ENCODE data around the gene MDM2.

Gene MDM2

DNA sequence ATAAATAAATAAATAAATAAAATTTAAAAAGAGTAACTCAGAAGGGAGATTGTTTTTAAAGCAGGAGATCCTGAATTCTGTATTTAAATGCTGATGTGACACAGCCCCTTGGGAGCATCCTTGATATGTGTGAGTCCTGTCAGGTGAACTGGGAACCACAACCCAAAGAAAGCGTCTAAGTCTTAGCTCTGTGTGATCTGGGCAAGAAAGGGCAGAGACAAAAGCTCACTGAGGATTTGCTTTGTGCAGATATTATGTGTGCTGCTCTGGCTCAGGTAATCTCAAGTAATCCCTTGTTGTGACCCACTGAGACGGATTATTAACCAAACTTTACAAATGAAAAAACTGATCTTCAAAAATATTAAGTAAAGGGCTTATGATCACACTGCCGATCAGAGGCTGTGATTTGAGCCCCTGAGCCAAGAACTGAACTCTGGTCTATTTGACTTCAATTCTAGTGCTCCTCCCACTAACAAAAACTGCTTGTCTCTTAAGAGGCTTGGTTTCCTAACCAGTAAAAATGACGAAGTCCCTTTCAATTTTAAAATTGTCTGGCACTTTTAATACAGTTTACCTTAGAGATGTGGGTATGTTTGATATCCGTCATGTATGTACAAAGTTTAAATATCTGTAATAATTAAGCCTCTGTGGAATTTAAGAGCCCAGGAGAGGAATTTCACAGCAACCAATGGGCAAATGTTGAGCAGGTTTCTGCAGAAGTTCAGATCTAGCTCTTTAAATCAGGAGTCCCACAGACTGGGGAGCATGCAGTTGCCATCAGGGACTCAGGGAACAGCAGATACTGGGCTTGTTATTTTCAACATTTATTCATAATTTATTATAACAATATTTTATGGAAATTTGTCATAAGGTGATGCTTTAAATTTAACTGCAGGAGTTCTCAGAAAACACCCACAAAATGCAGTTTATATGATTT lies 78.9 kb downstream of the MDM2 start:
- no peak overlapping the region for H3K4me3 ChIP-seq (ENCODE audit: low read length)
- no peaks in the 10 kb centered on the region for H3K4me1 ChIP-seq (ENCODE audit: control insufficient read depth, insufficient read depth, low read length)
- no peak overlapping the region for H3K27ac ChIP-seq (ENCODE audit: low read depth, low read length)
- no peaks in the 10 kb centered on the region for H3K27me3 ChIP-seq (ENCODE audit: control insufficient read depth, insufficient read depth, low read length)
- H3K36me3 ChIP-seq (ENCODE audit: control insufficient read depth, insufficient read depth, low read length), result no peaks in the 10 kb centered on the region
- H3K9ac ChIP-seq (ENCODE audit: low read length), result no peak overlapping the region

DNA sequence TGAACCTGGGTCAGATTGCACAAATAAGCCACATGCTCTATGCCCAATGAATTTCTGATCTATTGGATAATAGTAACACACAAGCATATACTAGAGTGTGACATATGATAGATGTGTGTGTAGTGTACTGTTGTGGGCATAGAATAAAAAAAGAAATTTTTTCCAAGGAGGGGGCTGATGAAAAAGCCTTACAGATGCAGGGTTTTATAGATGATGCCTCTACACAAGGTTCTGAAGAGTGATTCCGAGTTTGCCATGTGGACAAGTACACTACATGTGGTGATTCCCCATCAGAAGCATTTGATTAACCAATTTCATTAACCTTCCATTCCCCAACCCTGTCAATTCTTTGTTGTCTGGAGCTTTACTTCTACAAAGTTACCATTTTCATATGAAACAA lies 79.7 kb downstream of the MDM2 start:
- no peak overlapping the region for H3K4me3 ChIP-seq (ENCODE audit: low read length)
- H3K27me3 ChIP-seq (ENCODE audit: control insufficient read depth, insufficient read depth, low read length), result no peaks in the 10 kb centered on the region
- no peaks in the 10 kb centered on the region for H3K36me3 ChIP-seq (ENCODE audit: control insufficient read depth, insufficient read depth, low read length)
- H3K4me1 ChIP-seq (ENCODE audit: control insufficient read depth, insufficient read depth, low read length), result no peaks in the 10 kb centered on the region
- H3K9ac ChIP-seq (ENCODE audit: low read length), result no peak overlapping the region
- no peak overlapping the region for H3K27ac ChIP-seq (ENCODE audit: low read depth, low read length)

DNA sequence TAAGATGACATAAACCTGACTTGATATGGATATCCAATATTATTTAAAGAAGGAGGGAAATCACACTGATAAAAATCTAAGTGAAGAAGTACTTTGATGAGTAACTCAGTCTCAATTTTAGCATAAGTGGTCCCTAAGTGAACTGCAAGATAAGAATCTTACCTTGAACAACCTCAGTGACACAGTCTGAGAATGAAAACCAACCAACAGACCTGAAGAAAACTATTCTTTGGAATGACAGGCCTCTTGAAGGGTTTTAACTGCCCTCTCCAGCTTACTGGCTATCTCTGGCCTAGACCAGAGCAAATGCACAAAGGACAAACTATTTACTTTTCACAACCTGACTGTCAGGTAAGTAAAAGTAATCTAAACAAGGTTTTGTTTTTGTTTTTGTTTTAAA lies 80.3 kb downstream of the MDM2 start:
- Histone ChIP-seq H3K27ac (ENCODE audit: low read depth, low read length) (no peak overlapping the region), H3K4me3 (ENCODE audit: low read length) (no peak overlapping the region), H3K27me3 (ENCODE audit: control insufficient read depth, insufficient read depth, low read length) (no peaks in the 10 kb centered on the region), H3K9ac (ENCODE audit: low read length) (no peak overlapping the region), H3K36me3 (ENCODE audit: control insufficient read depth, insufficient read depth, low read length) (no peaks in the 10 kb centered on the region), H3K4me1 (ENCODE audit: control insufficient read depth, insufficient read depth, low read length) (no peaks in the 10 kb centered on the region)

DNA sequence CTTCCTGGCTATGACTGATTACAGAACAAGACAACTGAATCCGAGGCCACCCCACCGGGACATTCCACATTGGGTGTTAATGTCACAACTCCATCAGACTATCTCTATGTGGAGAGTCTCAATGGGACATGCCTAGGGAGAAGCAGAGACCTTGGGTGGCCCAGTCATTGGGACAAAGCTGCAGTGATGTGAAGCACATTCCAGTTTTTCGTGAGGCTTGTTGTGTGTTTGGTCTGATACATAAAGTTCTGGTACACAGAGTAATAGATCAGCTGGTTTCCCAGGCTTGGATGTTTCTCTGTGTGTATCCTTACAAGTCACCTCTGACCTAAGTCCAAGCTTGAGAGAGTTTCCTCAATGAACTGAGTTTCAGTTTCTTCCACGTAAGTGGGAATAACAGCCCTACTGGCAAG lies 82.7 kb downstream of the MDM2 start:
- Histone ChIP-seq H3K27ac (ENCODE audit: low read depth, low read length) (no peak overlapping the region), H3K4me3 (ENCODE audit: low read length) (no peak overlapping the region), H3K36me3 (ENCODE audit: control insufficient read depth, insufficient read depth, low read length) (no peaks in the 10 kb centered on the region), H3K4me1 (ENCODE audit: control insufficient read depth, insufficient read depth, low read length) (no peaks in the 10 kb centered on the region), H3K27me3 (ENCODE audit: control insufficient read depth, insufficient read depth, low read length) (no peaks in the 10 kb centered on the region), H3K9ac (ENCODE audit: low read length) (no peak overlapping the region)

DNA sequence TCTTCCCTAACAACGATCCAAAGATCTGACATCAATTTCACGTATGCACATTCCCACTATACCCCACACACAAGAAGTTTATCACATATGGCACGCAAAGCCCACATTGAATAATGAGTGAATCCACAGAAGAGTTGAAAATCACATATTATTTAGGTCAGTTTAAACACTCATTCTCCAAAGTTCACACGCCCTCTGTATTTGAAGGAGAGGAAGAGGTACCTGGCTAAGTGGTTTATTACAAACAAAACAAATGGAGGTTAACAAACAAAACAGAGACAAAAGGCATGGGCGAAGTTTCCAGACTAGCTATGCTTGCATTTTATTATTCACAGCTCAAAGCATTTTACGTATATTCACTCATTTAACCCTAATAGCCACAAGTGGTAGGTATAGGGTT lies 83.2 kb downstream of the MDM2 start:
- Histone ChIP-seq H3K9ac (ENCODE audit: low read length) (no peak overlapping the region), H3K4me3 (ENCODE audit: low read length) (no peak overlapping the region), H3K27ac (ENCODE audit: low read depth, low read length) (no peak overlapping the region), H3K27me3 (ENCODE audit: control insufficient read depth, insufficient read depth, low read length) (no peaks in the 10 kb centered on the region), H3K36me3 (ENCODE audit: control insufficient read depth, insufficient read depth, low read length) (no peaks in the 10 kb centered on the region), H3K4me1 (ENCODE audit: control insufficient read depth, insufficient read depth, low read length) (no peaks in the 10 kb centered on the region)

DNA sequence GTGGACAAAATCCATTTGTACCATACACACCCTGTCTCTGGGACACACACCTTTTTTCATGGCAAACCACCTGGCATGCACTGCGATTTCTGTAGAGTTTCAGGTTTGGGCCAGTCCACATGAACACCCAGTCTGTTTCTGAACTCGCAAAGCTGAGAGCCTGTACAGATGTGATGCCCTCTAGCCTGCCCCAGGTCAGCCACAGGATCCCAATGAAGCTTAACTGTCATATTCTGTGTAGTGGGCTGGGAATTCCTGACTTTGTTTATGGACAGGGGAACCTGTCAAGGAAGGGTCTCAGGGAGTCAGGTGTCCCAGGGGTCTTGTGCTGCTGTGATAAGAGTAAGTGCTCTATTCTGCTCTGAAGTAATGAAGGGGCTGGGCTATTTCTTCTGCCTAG lies 85.2 kb downstream of the MDM2 start:
- no peaks in the 10 kb centered on the region for H3K4me1 ChIP-seq (ENCODE audit: control insufficient read depth, insufficient read depth, low read length)
- H3K27ac ChIP-seq (ENCODE audit: low read depth, low read length), result no peak overlapping the region
- H3K36me3 ChIP-seq (ENCODE audit: control insufficient read depth, insufficient read depth, low read length), result no peaks in the 10 kb centered on the region
- no peak overlapping the region for H3K9ac ChIP-seq (ENCODE audit: low read length)
- no peak overlapping the region for H3K4me3 ChIP-seq (ENCODE audit: low read length)
- H3K27me3 ChIP-seq (ENCODE audit: control insufficient read depth, insufficient read depth, low read length), result no peaks in the 10 kb centered on the region

DNA sequence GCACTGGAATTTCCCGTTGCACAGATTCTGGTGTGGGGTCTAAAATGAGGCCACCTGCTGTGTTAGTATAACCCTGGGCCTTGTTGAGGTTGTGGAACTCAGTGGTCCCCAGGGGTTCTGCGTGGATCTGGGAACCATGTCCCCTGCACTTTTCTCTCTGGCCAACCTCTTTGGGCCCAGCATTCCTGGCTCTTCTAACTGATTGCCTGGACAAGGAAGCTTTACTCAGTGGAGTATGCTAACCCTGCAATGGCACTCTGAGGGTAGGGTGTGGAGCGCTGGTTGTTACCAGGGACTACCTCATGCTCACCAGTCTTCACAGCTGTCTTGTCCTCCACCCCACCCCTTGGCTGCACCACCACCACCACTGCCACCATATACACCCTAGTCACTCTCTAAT lies 85.8 kb downstream of the MDM2 start:
- H3K4me1 ChIP-seq (ENCODE audit: control insufficient read depth, insufficient read depth, low read length), result no peaks in the 10 kb centered on the region
- H3K4me3 ChIP-seq (ENCODE audit: low read length), result no peak overlapping the region
- H3K36me3 ChIP-seq (ENCODE audit: control insufficient read depth, insufficient read depth, low read length), result no peaks in the 10 kb centered on the region
- H3K27ac ChIP-seq (ENCODE audit: low read depth, low read length), result no peak overlapping the region
- no peak overlapping the region for H3K9ac ChIP-seq (ENCODE audit: low read length)
- H3K27me3 ChIP-seq (ENCODE audit: control insufficient read depth, insufficient read depth, low read length), result no peaks in the 10 kb centered on the region

DNA sequence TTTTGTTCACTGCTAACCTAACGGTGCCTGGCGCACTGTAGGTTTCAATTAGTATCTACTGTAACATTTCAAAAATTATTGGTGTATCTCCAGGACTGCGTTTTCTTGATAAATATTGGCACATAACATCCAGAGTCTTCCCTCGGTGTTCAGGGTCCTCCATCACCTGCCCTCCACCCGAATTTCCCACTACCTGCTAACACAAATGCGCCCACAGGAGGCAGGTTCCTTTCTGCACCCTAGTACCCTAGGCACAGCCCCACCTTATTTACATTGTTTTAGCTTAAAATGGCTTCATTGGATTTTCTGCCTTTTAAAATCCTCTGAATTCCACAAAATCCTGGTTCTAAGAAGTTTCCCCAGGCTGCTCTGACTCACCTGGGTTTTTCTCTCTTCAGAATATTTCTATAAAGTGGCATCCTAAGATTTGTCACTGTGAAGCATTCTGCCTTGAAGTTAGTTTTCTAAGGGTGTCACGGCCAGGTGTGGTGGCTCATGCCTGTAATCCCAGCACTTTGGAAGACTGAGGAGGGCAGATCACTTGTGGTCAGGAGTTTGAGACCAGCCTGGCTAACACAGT lies 86.4 kb downstream of the MDM2 start:
- Histone ChIP-seq H3K4me3 (ENCODE audit: low read length) (no peak overlapping the region), H3K9ac (ENCODE audit: low read length) (no peak overlapping the region), H3K4me1 (ENCODE audit: control insufficient read depth, insufficient read depth, low read length) (no peaks in the 10 kb centered on the region), H3K27ac (ENCODE audit: low read depth, low read length) (no peak overlapping the region), H3K36me3 (ENCODE audit: control insufficient read depth, insufficient read depth, low read length) (no peaks in the 10 kb centered on the region), H3K27me3 (ENCODE audit: control insufficient read depth, insufficient read depth, low read length) (no peaks in the 10 kb centered on the region)

DNA sequence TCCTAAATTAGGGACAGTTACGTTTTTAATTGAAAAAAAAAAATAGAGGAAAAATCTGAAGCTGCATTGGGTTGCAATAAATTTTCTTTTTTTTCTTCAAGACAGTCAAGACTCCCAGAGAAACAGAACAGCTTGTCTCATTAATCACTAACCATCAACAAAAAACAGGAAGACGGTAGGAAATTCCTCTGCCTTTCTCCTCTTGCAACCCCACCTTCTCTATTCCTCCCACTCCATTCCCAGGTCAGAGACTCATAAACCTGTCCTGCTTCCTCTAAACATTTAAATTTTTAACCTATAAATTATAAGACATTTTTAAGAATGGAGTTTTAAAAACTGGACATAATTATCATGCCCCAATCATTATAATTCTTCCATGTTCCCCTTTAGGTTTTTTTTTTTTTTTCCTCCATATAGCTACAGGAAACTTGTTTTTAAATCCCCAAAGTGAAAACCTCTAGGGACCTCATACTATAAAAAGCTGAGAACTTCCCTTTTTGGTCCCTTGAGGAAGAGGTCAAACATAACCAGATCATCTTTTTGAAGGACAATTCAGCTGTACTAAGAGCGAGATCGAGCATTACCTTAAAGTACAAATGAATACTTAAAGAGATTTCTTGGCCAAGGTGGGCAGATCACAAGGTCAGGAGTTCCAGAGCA lies 89.0 kb downstream of the MDM2 start:
- no peaks in the 10 kb centered on the region for H3K4me1 ChIP-seq (ENCODE audit: control insufficient read depth, insufficient read depth, low read length)
- no peak overlapping the region for H3K9ac ChIP-seq (ENCODE audit: low read length)
- H3K27ac ChIP-seq (ENCODE audit: low read depth, low read length), result no peak overlapping the region
- H3K27me3 ChIP-seq (ENCODE audit: control insufficient read depth, insufficient read depth, low read length), result no peaks in the 10 kb centered on the region
- no peaks in the 10 kb centered on the region for H3K36me3 ChIP-seq (ENCODE audit: control insufficient read depth, insufficient read depth, low read length)
- H3K4me3 ChIP-seq (ENCODE audit: low read length), result no peak overlapping the region

DNA sequence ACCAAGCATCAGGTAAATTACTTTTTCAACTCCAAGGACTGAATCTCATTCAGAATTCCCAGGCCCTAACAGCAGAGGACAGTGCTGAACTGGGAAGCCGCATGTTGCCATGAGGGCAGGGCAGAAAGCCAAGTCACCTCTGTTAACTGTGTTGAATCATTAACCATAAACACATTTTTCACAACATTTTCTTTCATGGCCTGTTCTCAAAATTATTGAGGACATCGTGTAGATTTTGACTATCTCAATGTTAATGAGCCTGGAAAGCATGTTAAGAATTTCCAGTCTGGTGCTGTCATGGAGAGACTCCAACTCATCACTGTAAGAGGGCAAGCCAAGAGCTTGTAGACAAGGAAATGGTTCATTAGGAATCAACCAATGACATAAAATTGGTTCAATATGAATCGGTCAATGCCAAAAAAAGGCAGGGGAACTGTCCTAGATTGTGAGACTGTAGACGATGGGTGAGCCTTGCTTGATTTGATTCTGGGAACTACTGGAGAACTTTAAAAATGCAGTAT lies 91.3 kb downstream of the MDM2 start:
- no peaks in the 10 kb centered on the region for H3K4me1 ChIP-seq (ENCODE audit: control insufficient read depth, insufficient read depth, low read length)
- H3K36me3 ChIP-seq (ENCODE audit: control insufficient read depth, insufficient read depth, low read length), result no peaks in the 10 kb centered on the region
- H3K27ac ChIP-seq (ENCODE audit: low read depth, low read length), result no peak overlapping the region
- no peak overlapping the region for H3K4me3 ChIP-seq (ENCODE audit: low read length)
- no peaks in the 10 kb centered on the region for H3K27me3 ChIP-seq (ENCODE audit: control insufficient read depth, insufficient read depth, low read length)
- H3K9ac ChIP-seq (ENCODE audit: low read length), result no peak overlapping the region

DNA sequence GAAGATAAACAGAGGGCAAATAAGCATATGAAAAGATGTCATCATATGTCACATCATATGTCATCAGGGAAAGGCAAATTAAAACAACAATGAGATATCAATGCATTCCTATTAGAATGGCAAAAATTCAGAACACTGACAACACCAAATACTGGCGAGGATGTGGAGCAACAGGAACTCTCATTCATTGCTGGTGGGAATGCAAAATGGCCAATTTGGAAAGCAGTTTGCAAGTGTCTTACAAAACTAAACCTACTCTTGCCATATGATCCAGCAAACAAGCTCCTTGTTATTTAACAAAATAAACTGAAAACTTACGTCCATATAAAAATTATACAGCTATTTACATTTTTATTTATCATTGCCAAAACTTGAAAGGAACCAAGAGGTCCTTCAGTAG lies 92.3 kb downstream of the MDM2 start:
- Histone ChIP-seq H3K9ac (ENCODE audit: low read length) (no peak overlapping the region), H3K4me1 (ENCODE audit: control insufficient read depth, insufficient read depth, low read length) (no peaks in the 10 kb centered on the region), H3K4me3 (ENCODE audit: low read length) (no peak overlapping the region), H3K27ac (ENCODE audit: low read depth, low read length) (no peak overlapping the region), H3K36me3 (ENCODE audit: control insufficient read depth, insufficient read depth, low read length) (no peaks in the 10 kb centered on the region), H3K27me3 (ENCODE audit: control insufficient read depth, insufficient read depth, low read length) (no peaks in the 10 kb centered on the region)

Measured in rectal smooth muscle tissue (tissue), 1 donor.